Colon (tissue), 2 donors: ENCODE results near the gene DYRK1B.
"Not testable (repeated sequence)": the region's sequence is repeated elsewhere in the genome, so short reads cannot be mapped to it uniquely, and the experiment has no call there.

Experiments used
- FAIRE-seq: peaks from 2 replicates; lab custom pipeline; 2012; peaks lifted over from hg19 to GRCh38; lab: Jason Lieb, UNC
- donor health status: control.
- donor health status: control.

The DYRK1B gene

GRCh38 chr19:39829702-39830275 lies 4.2 kb downstream of the DYRK1B start:
- FAIRE-seq: no peak

GRCh38 chr19:39828654-39829032 lies 5.3 kb downstream of the DYRK1B start:
- no peak for FAIRE-seq

GRCh38 chr19:39828015-39828653 lies 5.8 kb downstream of the DYRK1B start:
- FAIRE-seq: no peak

- FAIRE-seq: no peak
Observed at GRCh38 chr19:39827216-39827615, 6.7 kb downstream of the DYRK1B start.

GRCh38 chr19:39826311-39826945 lies 7.5 kb downstream of the DYRK1B start:
- no peak for FAIRE-seq

GRCh38 chr19:39825531-39826076 lies 8.4 kb downstream of the DYRK1B start:
- no peak for FAIRE-seq

GRCh38 chr19:39825093-39825463 lies 8.9 kb downstream of the DYRK1B start:
- FAIRE-seq: no peak

- peak; percentile 71 for FAIRE-seq
Observed at GRCh38 chr19:39824143-39825092, 9.5 kb downstream of the DYRK1B start.

GRCh38 chr19:39823686-39824085 lies 10.3 kb downstream of the DYRK1B start:
- no peak for FAIRE-seq

GRCh38 chr19:39820696-39821095 lies 13.3 kb downstream of the DYRK1B start:
- FAIRE-seq: no peak

- FAIRE-seq: no peak
Observed at GRCh38 chr19:39819786-39820185, 14.2 kb downstream of the DYRK1B start.

- no peak for FAIRE-seq
Observed at GRCh38 chr19:39818626-39819097, 15.3 kb downstream of the DYRK1B start.

- FAIRE-seq: no peak
Observed at GRCh38 chr19:39817888-39818561, 15.9 kb downstream of the DYRK1B start.

- no peak for FAIRE-seq
Observed at GRCh38 chr19:39816287-39817048, 17.5 kb downstream of the DYRK1B start.

- no peak for FAIRE-seq
Observed at GRCh38 chr19:39814595-39814994, 19.4 kb downstream of the DYRK1B start.

- not testable (repeated sequence) for FAIRE-seq
Observed at GRCh38 chr19:39814111-39814510, 19.9 kb downstream of the DYRK1B start.

- FAIRE-seq: no peak
Observed at GRCh38 chr19:39813264-39813993, 20.5 kb downstream of the DYRK1B start.

- no peak for FAIRE-seq
Observed at GRCh38 chr19:39811064-39811463, 22.9 kb downstream of the DYRK1B start.

GRCh38 chr19:39810424-39810823 lies 23.5 kb downstream of the DYRK1B start:
- no peak for FAIRE-seq

- no peak for FAIRE-seq
Observed at GRCh38 chr19:39809368-39809767, 24.6 kb downstream of the DYRK1B start.
